GM15510 (cell line): ENCODE results near the gene PHF21B.

Experiments
- POLR2A ChIP-seq: IDR thresholded peaks from 3 replicates; pipeline ENCODE4 v1.6.1; 2011; ENCODE audit warnings: borderline replicate concordance; ENCODE audit not compliant: insufficient read length; ENCODE audit errors: extremely low read depth

The PHF21B gene

DNA sequence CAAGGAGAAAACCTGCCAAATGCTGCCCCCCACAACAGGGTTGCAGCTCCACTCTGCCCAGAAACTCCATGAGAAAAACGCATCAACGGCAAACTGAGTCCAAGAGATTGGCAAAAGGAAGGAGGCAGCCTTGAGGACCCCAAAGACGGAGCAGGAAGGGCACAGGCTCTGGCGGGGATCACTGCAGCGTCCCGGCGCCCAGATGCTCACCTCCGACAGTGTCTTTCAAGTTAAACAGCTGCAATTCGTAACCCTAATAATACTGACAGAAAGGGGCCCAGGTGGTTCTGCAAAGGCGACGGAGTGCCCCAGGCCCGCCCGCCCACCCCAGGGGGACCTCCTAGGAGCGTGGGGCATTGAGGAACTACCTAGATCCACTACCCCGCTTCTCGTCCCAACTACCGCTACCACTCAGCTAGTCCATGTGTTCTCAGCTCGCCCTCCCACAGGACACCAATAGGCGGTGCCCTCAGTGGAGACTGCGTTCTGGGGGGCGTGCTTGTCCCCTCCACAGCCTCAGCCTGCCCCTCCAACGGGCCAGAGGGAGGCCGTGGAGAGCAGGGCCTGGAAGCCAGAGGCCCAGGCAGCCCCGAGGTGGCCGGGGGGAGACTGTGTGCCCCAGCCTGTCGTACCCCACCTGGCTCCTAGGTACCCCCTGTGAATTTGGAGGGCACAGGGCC is 127.4 kb downstream of the PHF21B start:
- TF ChIP-seq POLR2A: no peak

GRCh38 chr22:44881624-44882023 is 128.2 kb downstream of the PHF21B start:
- no peak for TF ChIP-seq POLR2A

DNA sequence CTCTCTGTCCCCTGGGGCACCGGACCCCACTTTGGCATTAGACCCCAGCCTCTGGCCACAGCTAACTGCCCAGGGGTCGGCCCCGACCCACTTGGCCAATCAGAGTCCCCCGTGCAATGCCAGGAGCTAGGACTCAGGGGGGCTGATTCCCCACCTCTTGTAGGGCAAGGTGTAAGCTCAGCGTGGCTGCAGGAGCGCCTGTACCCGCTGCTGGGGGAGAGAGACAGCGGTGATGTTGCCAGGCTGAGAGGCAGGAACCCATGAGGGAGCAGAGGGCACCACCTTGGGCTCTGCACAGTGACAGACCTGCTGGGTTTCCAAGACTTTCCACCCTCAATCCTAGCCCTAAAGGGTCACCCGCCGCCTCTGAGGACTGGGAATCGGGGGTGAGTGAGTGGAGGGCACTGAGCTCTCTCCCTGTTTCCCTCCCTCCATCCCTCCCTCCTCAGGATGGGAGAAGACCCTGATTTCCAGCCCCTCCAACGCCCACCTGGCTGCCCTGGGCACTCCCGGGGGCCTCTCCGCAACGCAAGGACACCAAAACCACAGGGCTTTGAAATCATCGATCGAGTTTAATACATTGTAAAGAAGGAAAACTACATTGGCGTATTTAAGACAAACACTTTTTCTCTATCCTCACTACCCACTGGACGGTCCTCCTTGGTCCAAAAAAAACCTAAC is 129.1 kb downstream of the PHF21B start:
- no peak for TF ChIP-seq POLR2A

DNA sequence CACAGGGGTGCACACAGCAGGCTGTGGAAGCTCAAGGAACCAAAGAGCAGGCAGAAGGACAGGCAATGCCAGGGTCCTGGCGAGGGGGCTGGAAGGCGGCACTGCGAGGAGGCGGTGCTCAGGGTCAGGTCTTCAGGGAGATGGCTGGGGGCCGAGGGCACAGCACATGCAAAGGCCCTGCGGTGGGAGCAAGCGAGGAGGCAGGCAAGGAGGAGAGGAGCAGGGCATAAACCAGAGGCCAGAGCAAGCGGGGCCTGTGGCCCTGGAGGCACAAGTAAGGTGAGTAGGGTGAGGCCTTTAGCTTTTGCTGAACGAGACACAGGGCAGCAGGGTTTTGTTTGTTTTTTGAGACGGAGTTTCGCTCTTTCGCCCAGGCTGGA is 130.5 kb downstream of the PHF21B start:
- no peak for TF ChIP-seq POLR2A

DNA sequence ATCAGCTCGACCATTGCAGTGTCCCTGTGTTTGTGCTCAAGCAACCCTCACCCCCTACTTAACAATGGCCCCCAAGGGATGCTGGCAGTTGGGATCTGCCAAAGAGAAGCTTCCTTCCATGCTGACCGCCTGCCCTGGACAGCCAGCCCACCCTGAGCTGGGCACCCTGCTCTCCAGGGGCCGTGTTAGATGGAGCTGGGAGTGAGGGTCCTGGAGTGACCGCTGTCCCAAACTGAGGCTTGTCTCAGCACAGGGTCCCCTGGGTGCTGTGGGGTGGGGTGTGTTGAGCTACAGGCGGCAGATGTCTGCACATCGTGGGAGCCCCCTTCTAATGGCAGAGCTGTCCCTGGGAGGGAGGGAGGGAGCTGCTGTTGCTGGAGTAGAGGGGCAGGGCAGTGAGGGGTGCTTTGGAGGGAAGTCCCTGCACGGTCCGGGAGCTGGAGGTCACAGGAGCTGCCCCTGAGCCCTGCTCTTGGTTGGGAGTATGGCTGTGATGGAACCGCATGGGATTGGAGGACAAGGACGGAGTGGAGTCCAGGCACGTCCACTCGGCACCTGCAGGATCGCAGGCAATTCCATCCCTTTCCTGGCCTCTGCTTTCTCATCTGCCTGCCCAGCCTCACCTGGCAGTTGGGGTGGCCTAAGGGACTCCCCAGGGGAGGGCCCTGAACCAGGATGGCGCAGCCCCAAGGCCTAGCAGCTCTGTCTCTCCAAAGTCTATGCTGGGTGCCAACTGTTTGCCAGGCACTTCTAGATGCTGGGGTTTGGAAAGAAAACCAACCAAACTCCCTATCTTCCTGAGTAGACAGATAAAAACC is 131.1 kb downstream of the PHF21B start:
- TF ChIP-seq POLR2A: no peak

DNA sequence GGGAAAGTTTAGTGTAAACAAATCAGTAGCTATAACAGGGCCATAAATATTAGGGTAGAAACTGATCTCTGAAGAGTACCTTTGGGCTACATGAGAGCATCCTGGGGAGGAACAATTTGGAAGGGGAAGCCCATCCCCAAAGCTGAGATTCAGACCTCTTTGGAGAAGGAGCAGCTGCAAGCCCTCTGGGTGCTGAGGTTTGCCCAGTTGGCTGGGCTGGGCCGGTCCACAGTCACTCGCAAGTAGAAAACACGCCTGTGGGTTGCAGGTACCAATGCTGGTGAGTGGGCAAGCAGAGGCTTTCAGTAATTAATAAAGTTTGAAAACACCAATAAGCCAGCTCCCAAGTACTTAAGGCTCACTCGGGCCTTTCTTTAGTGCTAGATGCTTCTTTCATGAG is 132.9 kb downstream of the PHF21B start:
- TF ChIP-seq POLR2A: no peak

- TF ChIP-seq POLR2A: no peak
These were observed 138.0 kb downstream of the PHF21B start for GRCh38 chr22:44871782-44872181.

DNA sequence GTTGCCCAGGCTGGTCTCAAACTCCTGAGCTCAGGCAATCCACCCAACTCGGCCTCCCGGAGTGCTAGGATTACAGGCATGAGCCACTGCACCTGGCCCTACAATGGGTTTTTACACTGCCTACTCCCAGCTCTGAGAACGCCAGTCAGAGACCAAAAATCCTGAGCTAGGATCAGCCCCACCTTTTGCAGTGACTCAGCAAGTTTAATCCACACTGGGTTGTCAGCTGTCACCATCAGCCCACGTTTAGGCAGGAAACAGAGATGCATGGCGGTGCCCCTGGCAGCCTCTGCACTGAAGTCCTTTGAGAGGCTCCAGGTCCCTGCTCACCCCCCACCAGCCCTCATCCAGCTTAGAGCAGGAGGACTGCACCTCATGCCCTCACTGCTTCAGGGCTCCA is 139.8 kb downstream of the PHF21B start:
- TF ChIP-seq POLR2A: no peak

DNA sequence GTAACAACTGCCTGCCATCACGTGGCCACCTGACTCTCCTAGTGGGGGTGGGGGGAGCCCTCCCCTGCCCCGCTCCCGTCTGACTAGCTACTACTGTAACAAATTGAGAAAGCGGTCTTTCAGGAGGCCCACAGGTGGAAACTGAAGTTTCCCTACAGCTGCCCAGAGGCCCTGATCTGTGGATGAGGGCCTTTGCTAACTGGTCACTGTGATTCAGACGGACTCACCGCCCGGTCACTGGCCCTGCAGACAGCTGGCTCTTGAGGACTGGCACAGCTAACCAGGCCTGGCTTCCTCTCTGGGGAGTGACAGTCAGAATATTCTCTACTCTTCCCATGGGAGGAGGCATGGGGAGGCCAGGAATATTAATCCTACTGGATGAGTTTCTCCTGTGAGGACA is 140.6 kb downstream of the PHF21B start:
- no peak for TF ChIP-seq POLR2A

GRCh38 chr22:44865193-44866057 is 144.4 kb downstream of the PHF21B start:
- TF ChIP-seq POLR2A: no peak

DNA sequence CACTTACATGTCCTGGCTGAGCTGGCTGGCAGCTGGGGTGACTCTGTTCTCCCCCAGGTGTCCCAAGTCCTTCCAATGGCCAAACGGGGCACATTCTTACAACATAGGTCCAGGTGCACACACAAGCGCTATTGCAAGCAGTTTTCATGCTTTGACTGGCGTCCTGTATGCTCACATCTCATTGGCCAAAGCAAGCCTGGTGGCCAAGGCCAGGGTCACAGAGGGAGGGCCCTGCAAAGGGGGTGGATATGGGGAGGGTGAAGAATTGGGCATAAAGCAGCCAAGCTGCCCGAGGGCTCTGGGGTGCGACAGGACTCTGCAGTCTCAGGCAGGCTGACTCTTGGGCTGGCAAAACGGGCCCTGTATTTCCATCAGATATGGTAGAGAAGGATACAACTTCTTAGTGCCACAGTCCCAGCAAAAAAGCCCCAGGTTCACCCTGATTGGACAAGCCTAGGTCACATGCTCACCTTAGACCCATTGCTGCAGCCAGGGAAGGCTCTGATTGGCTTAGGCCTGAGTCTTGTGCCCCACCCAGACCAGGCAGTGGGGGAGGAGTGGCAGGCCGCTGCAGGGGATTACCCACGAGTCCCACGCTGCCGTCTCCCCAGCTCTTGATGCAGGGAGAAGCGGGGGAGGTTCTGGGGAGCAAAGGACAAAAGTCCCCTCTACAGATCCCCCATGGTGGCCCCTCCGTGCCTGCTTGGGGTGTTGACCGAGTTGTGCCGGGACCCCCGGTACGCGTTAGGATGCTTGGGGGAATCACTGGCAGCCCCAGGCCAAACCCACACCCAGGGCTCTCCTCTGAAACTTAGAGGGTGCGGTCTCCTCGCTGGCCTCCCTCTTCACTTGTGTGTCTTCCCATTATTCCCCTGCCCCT is 146.6 kb downstream of the PHF21B start:
- no peak for TF ChIP-seq POLR2A

GRCh38 chr22:44862281-44862680 is 147.5 kb downstream of the PHF21B start:
- no peak for TF ChIP-seq POLR2A

DNA sequence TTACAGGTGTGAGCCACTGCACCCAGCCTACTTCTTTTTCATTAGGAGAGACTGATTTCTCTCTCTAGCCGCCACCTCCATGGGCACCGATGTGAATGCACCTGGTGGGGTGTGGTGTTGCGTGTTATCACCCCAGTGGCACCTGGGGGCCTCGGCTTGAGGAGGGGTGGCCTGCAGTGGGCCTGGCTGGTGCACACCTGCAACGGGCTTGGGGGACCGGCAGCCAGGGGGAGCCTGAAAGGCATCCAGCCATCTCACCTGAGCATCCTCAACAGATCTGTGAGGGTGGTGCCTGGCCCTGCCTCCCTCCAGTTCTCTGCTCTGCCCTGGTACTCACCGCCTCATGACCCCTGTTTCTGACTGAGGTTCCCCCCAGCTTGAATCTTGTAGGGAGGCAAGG is 148.6 kb downstream of the PHF21B start:
- no peak for TF ChIP-seq POLR2A

- no peak for TF ChIP-seq POLR2A
These were observed 149.5 kb downstream of the PHF21B start for GRCh38 chr22:44860311-44860710.
